DMS79 treated with DMSO at 0.1 percent for 48 hours (cell line): ENCODE data around the gene COX7B2.

ENCODE experiments used
- DNase-seq: peaks from one replicate; lab custom pipeline; 2025; lab: John Stamatoyannopoulos, UW

The COX7B2 gene, protein sequence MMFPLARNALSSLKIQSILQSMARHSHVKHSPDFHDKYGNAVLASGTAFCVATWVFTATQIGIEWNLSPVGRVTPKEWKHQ

GRCh38 chr4:46909078-46909477 is at the start of gene COX7B2:
TSS of gene COX7B2 (minus strand) at chr4:46909245. CDS start at chr4:46735192, 174,053 bp downstream.
- no peak for DNase-seq

GRCh38 chr4:46956451-46956850 is 47.4 kb upstream of the COX7B2 start:
- no peak for DNase-seq

GRCh38 chr4:46955601-46956000 is 46.6 kb upstream of the COX7B2 start:
- DNase-seq = no peak

GRCh38 chr4:46954643-46955042 is 45.6 kb upstream of the COX7B2 start:
- DNase-seq = no peak

- no peak for DNase-seq
Observed at GRCh38 chr4:46953564-46953963, 44.5 kb upstream of the COX7B2 start.

DNA sequence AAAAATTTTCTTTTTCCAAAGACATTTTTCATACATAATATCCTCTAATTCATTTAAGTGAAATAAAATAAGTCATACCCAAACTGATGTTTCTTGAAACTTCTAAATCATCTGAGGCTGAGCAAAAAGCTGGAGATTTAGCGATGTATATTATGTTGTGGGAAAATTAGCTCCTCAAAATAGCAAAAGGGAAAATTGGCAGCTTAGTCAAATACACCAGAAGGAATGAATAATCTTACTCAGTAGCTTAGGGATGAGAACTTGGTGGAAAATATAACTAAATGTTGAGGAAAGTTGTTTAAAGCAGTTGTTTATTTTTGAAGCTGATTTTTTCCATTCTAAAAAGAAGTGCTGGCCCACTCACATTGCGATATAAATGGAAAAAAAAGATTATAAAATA is 43.4 kb upstream of the COX7B2 start:
- DNase-seq = no peak

GRCh38 chr4:46950826-46951225 is 41.8 kb upstream of the COX7B2 start:
- DNase-seq = no peak

DNA sequence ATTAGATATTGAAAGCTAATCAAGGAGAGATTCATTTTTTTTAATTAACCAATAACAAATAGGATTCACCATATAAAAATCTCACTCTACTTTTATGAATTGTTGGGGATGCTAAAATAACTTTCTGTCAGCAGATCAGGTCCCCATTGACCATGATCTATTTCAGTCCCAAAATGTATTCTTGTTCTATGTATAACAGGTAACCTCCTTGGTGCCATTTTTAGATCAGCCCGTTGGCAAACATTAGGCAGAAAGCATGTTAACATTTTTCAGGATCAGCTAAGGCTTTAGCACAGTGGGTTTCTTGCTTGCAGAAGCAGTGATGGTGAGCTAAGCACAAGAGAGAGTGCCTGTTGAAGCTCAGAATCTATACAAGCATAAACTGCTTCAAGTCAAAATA is 40.8 kb upstream of the COX7B2 start:
- no peak for DNase-seq

GRCh38 chr4:46947541-46947940 is 38.5 kb upstream of the COX7B2 start:
- no peak for DNase-seq

DNA sequence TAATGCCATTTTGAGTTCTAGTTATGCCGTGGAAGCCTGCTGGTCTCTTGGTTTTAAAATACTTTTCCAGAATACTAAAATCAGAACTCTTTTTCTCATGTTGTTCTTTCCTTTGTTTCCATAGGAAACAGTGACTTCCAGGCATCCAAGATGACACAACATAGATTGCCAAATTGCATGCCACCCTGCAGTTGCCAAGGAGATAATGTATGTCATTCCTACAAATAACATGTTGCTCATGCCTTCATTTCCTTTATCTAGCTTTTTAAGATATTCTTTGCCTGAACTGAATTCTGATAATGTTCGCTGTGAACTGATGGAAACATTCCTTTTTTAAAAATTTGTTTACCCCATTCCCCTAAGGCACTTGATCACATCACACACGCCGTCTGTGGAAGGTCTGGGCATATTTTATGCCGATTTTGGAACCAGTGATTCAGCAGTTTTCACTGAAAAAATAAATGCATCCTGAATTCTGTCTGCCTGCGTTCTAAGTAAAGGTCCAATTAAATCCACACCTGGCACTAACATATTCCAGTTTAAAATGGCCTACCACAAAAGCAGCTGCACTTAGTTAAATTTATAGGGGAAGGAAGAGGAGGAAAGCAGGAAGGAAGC is 38.0 kb upstream of the COX7B2 start:
- DNase-seq = no peak

GRCh38 chr4:46945062-46945461 is 36.0 kb upstream of the COX7B2 start:
- no peak for DNase-seq

DNA sequence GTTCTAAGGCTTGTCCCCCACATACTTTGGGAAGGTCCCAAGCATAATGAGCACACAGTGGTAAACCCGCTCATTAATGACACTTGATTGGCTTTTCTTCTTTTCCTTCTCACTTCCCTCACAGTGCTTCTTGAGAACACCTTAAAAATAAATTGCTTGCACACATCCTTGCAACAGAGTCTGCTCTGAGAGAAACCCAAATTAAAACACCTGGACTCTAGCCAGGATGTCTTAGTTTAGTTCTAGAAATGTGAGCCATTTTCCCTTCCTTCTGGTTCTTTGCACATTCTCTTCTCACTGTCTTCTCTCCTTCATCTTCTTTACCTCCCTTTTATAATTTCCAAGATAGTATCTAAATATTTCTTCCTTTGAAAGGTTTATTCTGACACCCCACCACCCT is 35.3 kb upstream of the COX7B2 start:
- DNase-seq = no peak

- DNase-seq = no peak
Observed at GRCh38 chr4:46937493-46937892, 28.4 kb upstream of the COX7B2 start.

- no peak for DNase-seq
Observed at GRCh38 chr4:46934726-46935125, 25.7 kb upstream of the COX7B2 start.

GRCh38 chr4:46933686-46934085 is 24.6 kb upstream of the COX7B2 start:
- DNase-seq = no peak

DNA sequence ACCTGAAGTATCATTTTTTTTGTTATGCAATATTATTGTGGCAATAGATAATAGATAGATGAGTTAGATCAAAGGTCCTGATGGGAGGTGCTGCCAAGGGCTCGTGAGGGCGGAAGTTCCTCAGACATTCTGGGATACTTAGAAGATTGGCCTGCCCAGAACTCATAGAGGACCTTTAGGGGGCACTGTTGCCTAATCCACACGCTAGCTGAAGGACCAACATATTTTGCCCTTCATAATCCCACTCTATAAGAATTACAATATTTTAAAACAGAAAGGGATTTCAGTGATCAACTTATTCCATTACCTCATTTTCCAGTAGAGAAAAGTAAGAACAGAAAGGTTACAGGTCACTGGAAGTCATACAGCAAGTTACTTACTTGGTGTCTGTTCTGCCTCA is 22.9 kb upstream of the COX7B2 start:
- no peak for DNase-seq

- no peak for DNase-seq
Observed at GRCh38 chr4:46930891-46931290, 21.8 kb upstream of the COX7B2 start.

DNA sequence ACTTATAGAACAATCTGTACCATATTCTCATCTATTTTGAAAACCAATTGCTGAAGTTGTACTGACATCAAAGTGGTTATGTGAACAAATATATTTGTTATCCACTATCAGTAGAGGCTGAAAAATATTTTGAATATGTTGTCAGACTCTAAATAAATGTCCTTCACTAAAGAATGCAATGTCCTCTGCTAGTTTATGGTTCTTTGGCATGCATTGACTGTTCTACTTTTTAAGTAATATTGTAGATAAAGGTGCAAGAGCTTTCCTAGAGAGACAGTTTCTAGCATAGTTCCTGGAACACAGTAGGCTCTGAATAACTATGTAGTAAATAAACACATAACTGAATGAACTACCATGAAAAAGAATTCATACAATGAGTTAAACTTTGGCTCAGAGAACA is 18.2 kb upstream of the COX7B2 start:
- DNase-seq = no peak

DNA sequence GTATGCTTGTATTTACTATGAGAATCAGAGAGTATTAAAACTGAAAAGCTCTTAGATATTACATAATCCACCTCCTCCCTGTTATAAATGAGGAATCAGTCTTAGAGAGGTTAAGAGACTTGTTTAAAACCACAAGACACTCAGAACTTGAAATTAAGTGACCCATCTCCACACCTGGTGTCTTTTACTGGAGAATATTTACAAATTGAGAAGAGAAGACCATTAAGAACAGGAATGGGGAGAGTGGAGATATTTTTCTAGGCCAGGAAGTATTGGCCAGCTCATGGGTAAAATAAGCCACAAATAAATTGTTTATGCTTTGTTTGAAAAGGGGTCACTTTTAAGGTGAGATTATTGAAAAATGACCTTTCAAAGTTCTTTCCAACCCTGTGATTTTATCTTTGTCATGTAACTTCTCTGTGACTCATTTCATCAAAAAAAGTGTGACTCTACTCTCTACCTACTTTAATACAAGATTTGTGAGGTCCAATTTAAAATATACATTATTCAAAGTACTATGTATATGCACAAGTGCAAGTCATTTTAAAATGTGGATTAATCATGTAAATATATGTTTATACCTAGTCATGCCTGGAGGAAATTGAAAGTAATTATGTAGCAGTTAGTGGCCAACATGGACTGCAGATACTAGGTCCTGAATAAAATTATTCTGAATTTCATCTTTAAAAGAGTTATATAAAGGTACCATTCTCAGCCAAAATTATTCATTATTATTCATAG is 15.9 kb upstream of the COX7B2 start:
- no peak for DNase-seq

GRCh38 chr4:46922205-46922604 is 13.2 kb upstream of the COX7B2 start:
- no peak for DNase-seq

- DNase-seq = no peak
Observed at GRCh38 chr4:46908148-46908547, 897 bp downstream of the COX7B2 start.

DNA sequence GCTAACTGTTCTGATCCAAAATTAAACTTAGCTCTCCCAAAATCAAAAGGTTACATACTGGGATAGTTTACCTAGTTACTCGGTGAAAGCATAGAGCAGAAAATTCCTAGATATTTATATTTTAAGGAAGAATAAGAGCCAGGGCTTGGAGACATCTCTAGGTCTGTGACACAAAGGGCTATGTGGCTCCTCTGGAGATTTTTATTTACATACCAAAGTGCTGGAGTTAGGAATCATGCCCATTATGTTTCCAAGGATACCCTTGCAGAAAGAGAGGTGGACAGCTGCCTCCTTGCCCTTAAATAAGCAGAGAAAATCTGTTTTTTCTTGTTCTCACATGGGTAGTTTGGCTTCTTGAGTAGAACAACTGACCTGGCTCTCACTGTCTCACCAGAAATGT is 9.0 kb downstream of the COX7B2 start:
- no peak for DNase-seq

DNA sequence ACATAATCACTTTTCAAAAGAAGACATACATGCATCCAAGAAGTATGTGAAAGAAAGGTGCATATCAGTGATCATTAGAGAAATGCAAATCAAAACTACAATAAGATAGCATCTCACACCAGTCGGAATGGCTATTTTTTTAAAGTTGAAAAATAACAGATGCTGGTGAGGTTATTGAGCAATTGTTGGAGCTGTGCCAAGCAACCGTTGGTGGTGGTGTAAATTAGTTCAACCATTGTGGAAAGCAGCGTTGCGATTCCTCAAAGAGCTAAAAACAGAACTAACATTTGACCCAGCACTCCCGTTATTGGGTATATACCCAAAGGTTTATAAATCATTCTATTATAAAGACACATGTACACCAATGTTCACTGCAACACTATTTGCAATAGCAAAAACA is 14.2 kb downstream of the COX7B2 start:
- DNase-seq = no peak

DNA sequence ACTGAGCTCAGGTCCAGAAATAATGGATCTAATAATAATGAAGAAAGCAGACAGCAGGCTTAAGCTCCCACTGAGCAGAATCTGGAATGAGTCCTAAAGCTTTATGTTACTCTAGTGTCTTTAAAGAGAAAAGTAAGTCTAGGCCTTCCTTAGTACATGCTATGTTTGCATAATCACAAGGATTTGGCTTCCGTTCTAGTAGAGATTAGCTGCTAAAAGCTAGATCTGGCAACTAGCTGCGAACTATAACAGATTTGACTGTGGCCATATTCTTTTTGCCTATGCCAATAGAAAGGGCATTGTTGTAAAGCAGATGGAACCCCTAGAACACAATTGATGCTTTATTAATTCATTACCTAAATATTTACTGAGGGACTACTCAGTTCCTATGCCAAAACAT is 19.0 kb downstream of the COX7B2 start:
- no peak for DNase-seq
